Inflammatory macrophage treated with lipopolysaccharide for 4 hours (primary cell): ENCODE results near the gene LGI2.
"Not testable (repeated sequence)": the region's sequence is repeated elsewhere in the genome, so short reads cannot be mapped to it uniquely, and the experiment has no call there.

Experiments used
- DNase-seq: peaks from one replicate; pipeline ENCODE4 v3.0.0-alpha.2; 2020

The LGI2 gene, protein sequence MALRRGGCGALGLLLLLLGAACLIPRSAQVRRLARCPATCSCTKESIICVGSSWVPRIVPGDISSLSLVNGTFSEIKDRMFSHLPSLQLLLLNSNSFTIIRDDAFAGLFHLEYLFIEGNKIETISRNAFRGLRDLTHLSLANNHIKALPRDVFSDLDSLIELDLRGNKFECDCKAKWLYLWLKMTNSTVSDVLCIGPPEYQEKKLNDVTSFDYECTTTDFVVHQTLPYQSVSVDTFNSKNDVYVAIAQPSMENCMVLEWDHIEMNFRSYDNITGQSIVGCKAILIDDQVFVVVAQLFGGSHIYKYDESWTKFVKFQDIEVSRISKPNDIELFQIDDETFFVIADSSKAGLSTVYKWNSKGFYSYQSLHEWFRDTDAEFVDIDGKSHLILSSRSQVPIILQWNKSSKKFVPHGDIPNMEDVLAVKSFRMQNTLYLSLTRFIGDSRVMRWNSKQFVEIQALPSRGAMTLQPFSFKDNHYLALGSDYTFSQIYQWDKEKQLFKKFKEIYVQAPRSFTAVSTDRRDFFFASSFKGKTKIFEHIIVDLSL

DNA sequence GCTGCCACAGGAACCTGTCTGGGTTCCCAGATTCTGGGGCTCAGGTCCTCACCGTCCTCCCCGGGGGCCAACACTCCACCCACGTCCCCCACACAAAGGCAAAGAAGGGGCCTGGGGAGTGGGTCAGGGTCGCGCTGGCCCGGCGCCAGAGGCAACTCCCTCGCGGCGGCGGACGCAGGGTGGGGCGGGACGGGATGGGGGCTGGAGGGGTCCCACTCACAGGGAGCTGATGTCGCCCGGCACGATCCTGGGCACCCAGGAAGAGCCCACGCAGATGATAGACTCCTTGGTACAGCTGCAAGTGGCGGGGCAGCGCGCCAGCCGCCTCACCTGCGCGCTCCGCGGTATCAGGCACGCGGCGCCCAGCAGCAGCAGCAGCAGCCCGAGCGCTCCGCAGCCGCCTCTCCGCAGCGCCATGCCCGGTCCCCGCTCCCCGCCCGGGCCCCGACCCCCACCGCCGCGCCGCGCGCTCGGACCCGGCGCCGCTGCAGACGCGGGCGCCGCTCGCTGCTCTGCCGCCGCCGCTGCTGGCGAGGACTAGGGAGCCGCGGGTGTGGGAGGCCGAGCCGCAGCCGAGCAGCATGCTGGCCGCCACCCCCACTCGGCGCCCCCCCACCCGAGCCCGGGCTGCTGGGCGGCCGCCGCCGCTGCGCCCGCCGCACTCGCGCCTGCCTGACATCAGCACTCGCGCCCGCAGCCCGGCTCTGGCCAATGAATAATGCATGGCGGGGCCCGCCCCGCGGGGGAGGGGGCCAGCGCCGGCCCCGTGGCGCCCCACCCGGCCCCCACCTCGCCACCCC is at the start of gene LGI2:
TSS of gene LGI2 (minus strand) at position 670 of the 800 bp plus-strand sequence. CDS start at position 417, 253 bp downstream.
- DNase-seq = no peak

DNA sequence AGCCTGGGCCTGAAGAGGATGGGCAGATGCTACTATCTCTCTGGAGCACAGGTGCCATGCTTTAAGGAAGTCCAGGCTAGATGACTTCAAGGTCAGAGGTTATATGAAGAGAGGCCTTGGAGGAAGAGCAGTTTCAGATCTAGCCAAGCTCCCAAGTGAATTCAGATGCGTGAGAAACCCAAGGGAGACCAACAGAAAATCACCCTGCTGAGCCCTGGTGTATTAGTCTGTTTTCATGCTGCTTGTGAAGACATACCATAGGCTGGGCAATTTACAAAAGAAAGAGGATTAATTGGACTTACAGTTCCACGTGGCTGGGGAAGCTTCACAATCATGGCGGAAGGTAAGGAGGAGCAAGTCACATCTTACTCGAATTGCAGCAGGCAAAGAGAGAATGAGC is 47.8 kb upstream of the LGI2 start:
- no peak for DNase-seq

DNA sequence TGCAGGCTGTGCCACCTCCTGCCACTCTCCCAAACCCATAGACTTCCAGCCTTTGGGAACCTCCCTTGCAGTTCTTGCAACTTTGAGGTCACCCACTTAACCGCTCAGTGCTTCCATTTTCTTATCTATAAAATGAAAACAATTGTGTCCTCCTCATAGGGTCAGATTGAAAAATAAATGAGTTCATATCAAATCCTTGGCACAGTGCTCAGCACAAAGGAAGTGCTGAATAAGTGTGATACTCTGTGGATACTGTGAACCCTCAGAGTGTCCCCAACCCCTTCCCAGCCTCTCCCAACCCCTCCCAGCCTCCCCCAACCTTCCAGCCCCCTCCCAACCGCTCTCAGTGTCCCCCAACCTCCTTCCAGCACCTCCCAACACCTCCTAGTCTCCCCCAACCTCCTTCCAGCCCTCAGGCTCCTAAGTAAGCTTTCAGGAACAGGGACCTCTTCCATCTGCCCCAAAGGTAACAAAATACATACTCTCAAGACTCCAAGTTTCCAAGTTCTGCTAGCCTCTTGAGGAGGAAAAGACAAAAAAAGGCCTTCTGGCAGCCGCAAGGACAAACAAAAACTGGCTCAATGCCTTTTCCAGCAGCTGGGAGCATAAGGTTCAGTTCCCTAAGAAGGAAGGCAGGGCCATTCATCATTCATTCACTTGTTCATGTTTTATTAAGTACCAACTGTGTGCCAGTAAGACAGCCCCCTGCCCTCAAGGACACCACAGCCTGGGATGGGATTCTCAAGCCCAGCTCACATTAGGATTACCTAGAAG is 46.1 kb upstream of the LGI2 start:
- DNase-seq = no peak

DNA sequence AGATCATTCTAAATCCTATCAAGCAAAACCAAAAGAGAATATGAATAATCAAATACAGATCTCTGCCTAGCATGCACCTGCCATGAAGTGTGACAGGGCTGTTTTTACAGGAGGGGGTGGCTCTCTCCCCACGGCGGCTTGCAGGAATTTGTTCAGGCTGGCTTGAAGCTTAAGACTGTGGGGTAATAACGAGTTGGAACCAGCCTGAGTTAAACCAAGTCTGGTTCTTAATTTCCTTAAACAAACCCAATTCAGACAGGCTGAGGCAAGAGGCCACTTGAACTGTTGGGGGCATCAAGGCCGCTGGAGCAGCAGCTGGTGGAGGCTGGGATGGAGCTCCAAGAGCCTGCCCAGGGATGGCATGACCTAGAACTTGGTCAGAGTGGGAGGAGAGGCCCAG is 45.1 kb upstream of the LGI2 start:
- DNase-seq = no peak

DNA sequence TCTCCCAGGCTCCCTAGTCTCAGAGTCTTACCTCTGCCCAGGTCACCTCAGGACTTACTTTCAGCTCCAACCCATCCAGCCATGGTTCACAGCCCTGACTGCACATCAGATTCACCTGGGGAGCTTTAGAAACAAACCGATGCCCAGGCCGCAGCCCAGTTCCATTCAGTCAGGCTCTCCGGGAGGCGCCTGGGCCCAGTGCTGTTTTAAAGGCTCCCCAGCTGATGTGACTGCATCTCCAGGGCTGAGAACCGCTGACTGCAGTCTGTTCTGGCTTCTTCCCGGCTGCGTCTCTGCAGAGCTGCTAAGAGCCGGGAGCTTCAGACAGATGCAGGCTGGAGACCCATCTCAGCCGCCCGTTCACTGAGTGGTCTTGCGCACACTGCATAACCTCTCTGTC is 44.4 kb upstream of the LGI2 start:
- no peak for DNase-seq

DNA sequence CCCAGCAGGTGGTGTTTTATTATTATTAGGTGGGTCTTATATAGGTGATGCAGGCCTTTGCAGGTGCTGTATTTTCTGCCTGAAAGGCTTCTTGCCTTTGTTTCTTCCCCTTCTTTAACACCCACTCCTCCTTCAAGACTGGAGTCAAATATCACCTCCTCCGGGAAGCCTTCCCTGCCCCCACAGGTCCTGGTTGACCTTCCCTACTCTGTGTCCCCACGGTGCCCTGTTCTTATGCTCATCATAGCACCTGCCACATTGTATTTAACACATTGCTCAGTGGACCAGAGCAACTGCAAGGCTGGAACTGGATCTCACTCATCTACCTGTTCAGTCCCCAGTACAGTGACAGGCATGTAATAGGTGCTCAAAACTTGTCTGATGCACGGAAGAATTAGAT is 39.8 kb upstream of the LGI2 start:
- DNase-seq = no peak

DNA sequence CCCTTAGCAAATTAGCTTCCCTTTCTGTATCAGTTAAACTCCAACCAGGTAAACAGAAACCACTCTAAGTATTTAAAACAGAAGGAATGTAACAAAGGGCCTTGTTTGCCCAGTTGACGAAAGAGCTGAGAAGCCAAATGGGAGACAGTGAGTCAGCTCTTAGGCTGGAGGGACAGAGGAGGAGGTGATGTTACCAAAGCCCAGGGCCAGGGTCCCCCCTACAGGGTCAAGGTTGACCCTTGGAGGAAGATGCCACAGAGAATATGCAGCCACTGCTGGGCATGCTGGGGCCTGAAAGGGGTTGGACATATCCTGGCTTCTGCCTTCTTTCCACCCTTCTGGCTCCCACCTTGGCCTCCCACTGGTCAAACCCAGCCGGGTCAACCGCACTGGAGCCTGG is 38.3 kb upstream of the LGI2 start:
- DNase-seq = no peak

DNA sequence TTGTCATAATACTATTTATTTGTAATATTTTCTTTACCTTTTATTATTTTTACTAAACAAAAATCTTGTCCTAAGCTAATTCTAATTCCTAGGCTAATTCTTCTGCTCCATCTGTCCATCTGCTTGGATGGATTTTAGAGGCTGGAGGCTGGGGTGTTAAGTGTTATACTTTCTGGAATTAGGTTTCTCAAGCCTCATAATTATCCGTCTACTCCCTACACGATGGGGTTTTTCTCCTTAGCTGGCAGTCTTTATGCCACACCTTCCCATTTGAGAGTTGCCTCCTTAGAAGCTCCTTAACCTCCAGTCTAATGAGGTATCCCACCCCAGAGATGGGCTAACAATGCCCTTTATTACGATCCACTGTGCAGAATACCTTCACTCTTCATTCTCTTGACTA is 37.6 kb upstream of the LGI2 start:
- no peak for DNase-seq

DNA sequence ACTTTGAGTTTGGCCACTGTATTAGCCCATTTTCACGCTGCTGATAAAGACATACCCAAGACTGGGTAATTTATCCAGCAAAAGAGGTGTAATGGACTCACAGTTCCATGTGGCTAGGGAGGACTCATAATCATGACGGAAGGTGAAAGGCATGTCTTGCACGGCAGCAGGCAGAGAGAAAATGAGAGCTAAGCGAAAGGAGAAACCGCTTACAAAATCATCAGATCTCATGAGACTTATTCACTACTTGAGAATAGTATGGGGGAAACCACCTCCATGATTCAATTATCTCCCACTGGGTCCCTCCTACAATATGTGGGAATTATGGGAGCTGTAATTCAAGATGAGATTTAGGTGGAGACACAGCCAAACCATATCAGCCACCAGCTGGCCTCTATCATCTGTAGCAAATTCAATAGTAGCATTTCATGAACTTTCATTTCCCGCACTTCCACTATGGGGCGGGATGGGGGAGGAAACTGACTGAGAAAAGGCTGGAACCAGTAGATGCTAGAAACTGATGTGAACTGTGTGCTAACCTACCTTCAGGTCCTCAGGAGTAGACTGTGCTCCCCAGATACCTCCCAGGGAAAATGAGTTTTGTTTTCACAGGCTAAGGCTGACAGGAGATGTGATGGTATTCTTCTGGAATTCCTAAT is 35.3 kb upstream of the LGI2 start:
- no peak for DNase-seq

DNA sequence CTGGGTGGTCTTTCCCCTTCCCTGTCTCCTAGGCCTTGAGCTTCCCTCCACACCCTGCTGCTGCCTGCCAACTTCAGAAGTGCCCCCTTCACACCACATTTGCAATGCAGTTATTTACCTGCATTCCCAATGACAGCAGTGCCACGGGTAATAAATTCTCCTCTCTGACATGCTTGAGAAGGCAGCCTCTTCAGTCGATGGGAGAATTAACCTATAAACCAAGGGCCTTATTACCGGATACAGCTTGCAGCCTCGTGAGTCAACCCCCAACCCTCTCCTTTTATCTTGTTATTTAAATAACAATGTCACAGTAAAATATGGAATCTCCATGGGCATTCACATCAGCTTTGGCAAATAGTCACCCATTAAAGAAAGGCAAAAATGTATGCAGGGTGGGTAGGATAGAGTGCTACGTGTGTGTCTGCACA is 34.7 kb upstream of the LGI2 start:
- no peak for DNase-seq

DNA sequence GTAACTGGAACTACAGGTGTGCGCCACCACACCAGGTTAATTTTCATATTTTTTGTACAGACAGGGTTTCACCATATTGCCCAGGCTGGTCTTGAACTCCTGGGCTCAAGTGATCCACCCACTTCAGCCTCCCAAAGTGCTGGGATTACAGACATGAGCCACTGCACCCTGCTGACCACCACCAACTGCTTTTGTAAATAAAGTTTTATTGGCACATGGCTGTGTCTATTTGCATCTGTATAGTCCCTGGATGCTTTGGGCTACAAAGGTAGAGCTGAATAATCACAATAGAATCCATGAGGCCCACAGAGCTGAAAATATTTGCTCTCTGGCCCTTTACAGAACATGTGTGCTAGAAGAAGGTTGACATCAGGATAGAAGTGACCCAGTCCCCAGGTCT is 33.7 kb upstream of the LGI2 start:
- DNase-seq = not testable (repeated sequence)

DNA sequence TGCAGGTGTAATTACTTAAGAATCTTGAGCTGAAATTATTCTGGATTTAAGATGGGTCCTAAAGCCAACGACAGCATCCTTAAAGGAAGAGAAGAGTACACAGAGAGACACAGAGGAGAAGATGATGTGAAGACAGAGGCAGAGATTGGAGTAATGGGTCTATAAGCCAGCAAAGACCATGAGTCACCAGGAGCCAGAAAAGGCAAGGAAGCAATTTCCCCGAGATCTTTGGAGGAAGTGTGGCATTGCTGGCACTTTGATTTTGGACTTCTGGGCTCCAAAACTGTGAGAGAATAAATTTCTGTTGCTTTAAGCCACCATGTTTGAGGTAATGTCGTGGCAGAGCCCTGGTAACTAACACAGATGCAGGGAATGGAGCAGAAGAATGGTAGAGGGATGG is 32.4 kb upstream of the LGI2 start:
- DNase-seq = no peak

DNA sequence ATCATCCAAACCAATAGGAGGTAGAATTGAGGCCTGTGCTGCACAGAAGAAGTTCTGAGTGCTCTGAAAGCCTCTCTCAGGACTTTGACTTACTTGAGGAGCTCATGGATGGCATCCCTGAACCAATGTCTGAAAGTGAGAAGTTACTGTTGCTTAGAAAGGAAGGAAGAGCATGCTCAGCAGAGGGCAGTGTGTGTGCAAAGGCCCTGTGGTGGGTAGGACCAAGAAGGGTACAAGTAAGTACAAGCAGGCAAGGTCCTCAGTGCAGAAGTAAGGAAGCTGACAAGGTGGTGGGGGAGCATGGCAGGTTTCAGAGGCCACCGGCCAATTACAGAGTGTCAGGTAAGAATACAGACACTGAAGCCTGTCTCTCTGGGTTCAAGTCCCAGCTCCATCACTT is 31.4 kb upstream of the LGI2 start:
- DNase-seq = no peak

DNA sequence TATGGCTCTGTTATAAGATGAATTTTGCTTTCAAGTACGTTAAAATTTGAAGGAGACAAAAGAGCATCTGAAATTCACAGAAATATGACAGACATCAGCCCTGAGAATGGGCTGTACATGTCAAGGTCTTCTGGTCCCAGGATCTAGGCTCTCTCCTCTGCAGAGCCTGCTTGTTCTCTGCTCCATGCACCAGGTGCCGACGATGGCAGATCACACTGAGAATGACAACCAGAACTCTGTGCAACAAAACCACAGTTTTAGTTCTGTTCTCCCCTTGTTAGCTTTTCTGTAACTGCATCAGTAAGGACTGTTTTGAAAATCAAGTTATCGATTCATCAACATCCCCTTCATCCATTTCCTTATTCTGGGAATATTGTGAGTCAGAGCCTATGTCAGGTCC is 30.9 kb upstream of the LGI2 start:
- no peak for DNase-seq

DNA sequence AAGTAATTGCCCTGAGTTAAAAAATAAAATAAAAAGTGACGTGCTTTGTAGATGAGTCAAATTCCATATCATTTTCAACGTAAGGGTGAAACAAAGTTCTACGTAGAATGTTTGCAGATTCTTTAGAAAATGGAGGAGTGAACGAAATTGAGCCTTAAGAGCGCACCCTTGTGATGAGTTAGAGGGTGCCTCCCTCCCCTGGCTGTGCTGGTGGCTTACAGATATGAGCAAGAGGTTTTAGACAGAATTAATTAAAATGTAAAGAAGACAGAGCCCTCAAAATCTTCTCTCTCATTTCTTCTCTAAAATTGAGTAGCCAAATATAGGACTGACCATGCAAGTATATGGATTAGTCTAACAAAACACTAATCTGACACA is 30.2 kb upstream of the LGI2 start:
- no peak for DNase-seq

DNA sequence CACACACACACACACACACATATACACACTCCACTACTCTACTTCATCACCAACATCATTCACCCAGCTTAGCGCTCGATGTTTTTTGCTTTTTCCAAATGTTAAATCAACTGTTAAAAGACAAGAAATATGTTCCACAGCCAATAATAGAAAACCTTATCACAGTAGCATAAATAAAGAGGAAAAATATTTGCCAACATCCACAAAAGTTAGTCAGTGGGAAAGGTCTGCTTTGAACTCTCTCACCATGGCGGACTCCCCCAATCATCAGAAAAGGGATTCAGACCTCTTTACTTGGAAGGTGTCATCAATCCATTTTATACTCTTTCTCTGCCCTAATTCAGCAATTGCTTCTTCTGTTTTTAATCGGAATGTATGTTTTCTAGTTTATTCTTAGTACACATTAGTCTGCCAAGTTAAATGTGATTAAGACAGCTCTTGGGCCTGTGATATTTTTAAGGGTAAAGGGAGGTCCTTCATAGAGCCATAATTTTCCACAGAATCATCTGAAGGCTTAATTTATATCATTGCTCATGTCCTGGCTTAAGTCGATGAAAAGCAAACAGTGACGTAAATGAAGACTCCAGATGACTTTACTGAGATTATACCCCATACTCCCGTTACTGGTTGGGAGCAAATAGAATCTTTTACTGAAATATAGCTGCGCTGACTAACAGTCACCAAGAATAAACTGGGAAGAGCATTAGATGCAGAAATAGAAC is 29.7 kb upstream of the LGI2 start:
- DNase-seq = no peak

DNA sequence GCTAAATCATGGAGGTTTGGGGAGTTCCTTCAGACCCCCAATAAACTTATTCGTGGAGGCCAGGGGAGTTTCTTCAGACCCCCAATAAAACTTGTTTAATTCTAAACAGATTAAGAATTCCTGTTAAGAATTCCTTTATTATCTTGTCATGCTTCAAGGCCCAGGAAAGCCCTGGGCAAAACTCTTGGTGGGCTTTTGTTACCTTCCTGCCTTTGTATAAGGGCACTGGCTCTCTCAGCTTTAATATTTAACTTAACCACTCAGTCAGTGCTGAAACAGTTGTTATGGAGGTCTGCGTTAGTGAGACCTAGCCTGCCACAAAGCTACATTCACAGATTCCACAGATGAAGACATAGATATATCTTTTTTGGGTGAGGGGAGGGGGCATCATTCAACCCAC is 29.0 kb upstream of the LGI2 start:
- no peak for DNase-seq

DNA sequence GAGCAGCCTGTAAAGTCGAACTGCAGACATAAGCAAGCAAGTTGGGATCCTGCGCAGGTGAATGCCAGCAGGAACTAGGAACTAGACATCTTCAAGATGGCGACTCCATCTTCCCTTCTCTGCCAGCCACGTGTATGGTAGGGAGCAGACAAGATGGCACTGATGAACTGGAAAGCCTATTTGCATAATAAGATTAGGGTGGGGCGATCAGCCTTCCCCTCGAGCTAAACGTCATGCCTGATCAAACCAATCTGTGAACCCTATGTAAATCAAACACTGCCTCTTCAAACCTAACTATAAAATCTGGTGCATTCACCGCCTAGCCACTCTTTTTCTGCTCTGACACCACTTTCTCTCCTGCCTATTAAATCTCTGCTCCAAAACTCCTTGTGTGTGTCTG is 28.1 kb upstream of the LGI2 start:
- no peak for DNase-seq

DNA sequence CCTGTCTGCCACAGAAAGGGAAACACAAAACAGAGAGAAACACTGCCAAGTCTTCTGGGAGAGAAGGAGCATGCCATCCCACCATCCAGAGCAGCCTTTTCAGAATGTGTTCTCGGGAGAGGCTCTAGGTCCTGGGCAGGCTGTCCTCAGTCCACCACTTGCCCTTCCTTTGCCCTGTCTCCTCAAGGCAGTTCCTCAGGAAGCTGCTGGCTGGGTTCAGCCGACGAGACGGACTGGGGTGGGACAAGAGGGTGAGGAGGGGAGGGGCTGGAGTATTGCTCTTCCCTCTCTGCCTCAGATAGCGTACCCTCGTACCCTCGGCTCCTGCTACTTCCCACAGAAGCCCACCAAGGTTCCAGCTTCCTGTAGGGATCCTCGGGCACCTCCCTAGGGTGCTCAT is 26.6 kb upstream of the LGI2 start:
- no peak for DNase-seq

DNA sequence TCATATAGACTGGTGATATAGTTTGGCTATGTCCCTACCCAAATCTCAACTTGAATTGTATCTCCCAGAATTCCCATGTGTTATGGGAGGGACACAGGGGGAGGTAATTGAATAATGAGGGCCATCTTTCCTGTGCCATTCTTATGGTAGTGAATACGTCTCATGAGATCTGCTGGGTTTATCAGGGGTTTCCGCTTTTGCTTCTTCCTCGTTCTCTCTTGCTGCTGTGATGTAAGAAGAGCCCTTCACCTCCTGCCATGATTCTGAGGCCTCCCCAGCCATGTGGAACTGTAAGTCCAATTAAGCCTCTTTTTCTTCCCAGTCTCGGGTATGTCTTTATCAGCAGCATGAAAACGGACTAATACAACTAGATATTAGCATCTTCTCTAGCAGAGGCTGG is 21.3 kb upstream of the LGI2 start:
- not testable (repeated sequence) for DNase-seq

DNA sequence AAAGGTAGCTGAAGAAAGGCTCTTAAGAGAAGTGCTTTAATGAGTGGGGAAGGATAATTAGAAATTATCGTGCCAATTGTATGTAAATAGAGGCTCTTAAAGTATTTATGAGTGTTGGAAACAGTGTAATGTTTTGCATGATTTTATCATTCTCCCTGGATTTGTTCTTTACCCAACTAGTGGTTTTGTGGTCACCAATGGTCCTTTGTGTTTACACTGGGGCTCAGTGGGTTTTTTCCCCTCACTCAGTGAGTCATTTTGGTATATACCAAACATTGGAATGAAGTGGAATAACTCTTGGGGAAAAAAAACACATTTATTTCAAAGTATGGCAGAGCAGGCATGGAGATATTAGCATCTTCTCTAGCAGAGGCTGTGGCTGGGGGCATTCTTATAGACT is 20.8 kb upstream of the LGI2 start:
- DNase-seq = no peak
